Vagina (tissue), 2 donors: Measurements from ENCODE around the gene DPF3.

Experiments
- CTCF ChIP-seq, 3 experiments: fragments of 450-650 bp in 2 of 3; fragments of 200-600 bp in 1 of 3; sonication (generic) in 1 of 3; IDR thresholded peaks; one replicate each; pipeline ENCODE4 v1.5.1; 2017 to 2019; ENCODE audit warnings: antibody characterized with exemption in 3 of 3, mild to moderate bottlenecking in 2 of 3, moderate library complexity in 2 of 3
- POLR2A ChIP-seq, 2 donors: fragments of 450-650 bp; IDR thresholded peaks; one replicate each; pipeline ENCODE4 v1.6.1; 2017; ENCODE audit warnings: antibody characterized with exemption in 2 of 2, mild to moderate bottlenecking in 2 of 2, moderate library complexity in 2 of 2
- POLR2AphosphoS5 ChIP-seq, 2 donors: sonication (generic); formaldehyde crosslinking; IDR thresholded peaks; one replicate each; pipeline ENCODE4 v1.9.0; 2017; ENCODE audit warnings: antibody characterized with exemption in 2 of 2, mild to moderate bottlenecking in 2 of 2, low read depth in 1 of 2; ENCODE audit not compliant: insufficient read depth in 1 of 2

- TF ChIP-seq CTCF (IDR thresholded peaks at IDR 0.05) (no peak), POLR2AphosphoS5 (IDR thresholded peaks at IDR 0.05; ENCODE audit: insufficient read depth in 1 of 2, low read depth in 1 of 2) (no peak), POLR2A (IDR thresholded peaks at IDR 0.05) (no peak)
Measured at GRCh38 chr14:72849222-72849621, 44.7 kb downstream of the DPF3 start.
